Tibial nerve (tissue), 4 donors: Measurements from ENCODE around the gene B3GALT6. TPM values are rescaled to one million over a fixed set of nuclear protein-coding genes. Genes with fewer than 3 reads are reported as not detected.

Experiments used
- DNase-seq, 2 donors: peaks; one replicate each; pipeline ENCODE4 v3.0.0-alpha.2; 2019; ENCODE audit warnings: low spot score in 2 of 2
- H3K27ac ChIP-seq, 4 donors: fragments of 200-600 bp; sonication (generic) in 3 of 4; one replicate each; pipeline ENCODE4 v1.5.1; 2017 to 2019; ENCODE audit warnings: mild to moderate bottlenecking in 1 of 4
- H3K27me3 ChIP-seq, 2 donors: fragments of 200-600 bp; sonication (generic) in 1 of 2; one replicate each; pipeline versions ENCODE4 v1.5.1 to v1.6.0; 2017 to 2019
- H3K36me3 ChIP-seq, 3 donors: fragments of 200-600 bp; sonication (generic); one replicate each; pipeline ENCODE4 v1.5.1; 2018 to 2019
- H3K4me1 ChIP-seq, 4 donors: fragments of 200-600 bp; sonication (generic) in 3 of 4; one replicate each; pipeline ENCODE4 v1.5.1; 2017 to 2019
- H3K4me3 ChIP-seq, 4 donors: fragments of 200-600 bp; sonication (generic) in 3 of 4; one replicate each; pipeline ENCODE4 v1.5.1; 2017 to 2019; ENCODE audit warnings: mild to moderate bottlenecking in 1 of 4, moderate library complexity in 1 of 4
- H3K9me3 ChIP-seq, 4 donors: fragments of 200-600 bp; sonication (generic) in 3 of 4; one replicate each; pipeline ENCODE4 v1.5.1; 2017 to 2019
- EP300 ChIP-seq, 2 donors: sonication (generic); formaldehyde crosslinking; IDR thresholded peaks; one replicate each; pipeline ENCODE4 v1.6.1; 2017; ENCODE audit warnings: antibody characterized with exemption in 2 of 2, mild to moderate bottlenecking in 1 of 2
- POLR2A ChIP-seq, 2 donors: fragments of 450-650 bp; IDR thresholded peaks; one replicate each; pipeline ENCODE4 v1.6.1; 2017; ENCODE audit warnings: antibody characterized with exemption in 2 of 2, mild to moderate bottlenecking in 2 of 2, moderate library complexity in 2 of 2
- WGBS, 2 donors: methylation state at CpG; one replicate each; pipeline ENCODE4 v1.1.5; 2018; 5-methylcytosine and 5-hydroxymethylcytosine counted together
- total RNA-seq, 4 donors: library from RNA; depleted of rRNA; stranded (reverse); fragments of >200 nt; gene quantifications; one replicate each; pipeline ENCODE4 v1.1.0, GENCODE V29; 2016
- TF ChIP-seq, protein P1 (sequence below), 5 experiments: fragments of 200-600 bp in 3 of 5; fragments of 450-650 bp in 2 of 5; sonication (generic) in 3 of 5; IDR thresholded peaks; one replicate each; pipeline ENCODE4 v1.5.1; 2016 to 2019; ENCODE audit warnings: antibody characterized with exemption in 5 of 5, mild to moderate bottlenecking in 3 of 5, moderate library complexity in 2 of 5

The B3GALT6 gene
- total RNA-seq, 4 donors from 2014 or later: 13.3 to 24.0 (median 21.4) TPM

DNA sequence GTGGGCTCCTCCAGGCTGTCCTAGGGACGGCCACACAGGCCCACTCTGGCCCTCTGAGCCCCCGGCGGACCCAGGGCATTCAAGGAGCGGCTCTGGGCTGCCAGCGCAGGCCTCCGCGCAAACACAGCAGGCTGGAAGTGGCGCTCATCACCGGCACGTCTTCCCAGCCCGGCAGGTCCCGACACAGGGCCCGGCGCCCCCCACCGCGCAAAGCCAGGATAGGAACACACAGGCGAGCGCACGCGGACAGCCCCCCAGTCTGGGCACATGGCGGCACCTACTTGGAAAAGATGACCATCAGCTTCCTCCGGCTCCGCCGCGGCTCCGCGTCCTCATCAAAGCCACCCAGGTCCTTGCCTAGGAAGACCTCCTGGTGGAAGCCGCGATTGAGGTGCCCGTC, 3.9 kb upstream of the B3GALT6 start:
- Histone ChIP-seq H3K4me1 (peaks cover 0 to 32% (median 20%) of the 10 kb centered on the region in 4 donors), H3K4me3 (no peak overlapping the region), H3K27ac (no peak overlapping the region), H3K36me3 (peaks cover 2 to 62% (median 10%) of the 10 kb centered on the region in 3 donors), H3K9me3 (no peaks in the 10 kb centered on the region), H3K27me3 (no peaks in the 10 kb centered on the region)
- 96 to 98% methylated on average over 24 to 29 of the region's 30 CpGs for WGBS, 2 donors
- DNase-seq: no peak
- TF ChIP-seq, protein P1, sequence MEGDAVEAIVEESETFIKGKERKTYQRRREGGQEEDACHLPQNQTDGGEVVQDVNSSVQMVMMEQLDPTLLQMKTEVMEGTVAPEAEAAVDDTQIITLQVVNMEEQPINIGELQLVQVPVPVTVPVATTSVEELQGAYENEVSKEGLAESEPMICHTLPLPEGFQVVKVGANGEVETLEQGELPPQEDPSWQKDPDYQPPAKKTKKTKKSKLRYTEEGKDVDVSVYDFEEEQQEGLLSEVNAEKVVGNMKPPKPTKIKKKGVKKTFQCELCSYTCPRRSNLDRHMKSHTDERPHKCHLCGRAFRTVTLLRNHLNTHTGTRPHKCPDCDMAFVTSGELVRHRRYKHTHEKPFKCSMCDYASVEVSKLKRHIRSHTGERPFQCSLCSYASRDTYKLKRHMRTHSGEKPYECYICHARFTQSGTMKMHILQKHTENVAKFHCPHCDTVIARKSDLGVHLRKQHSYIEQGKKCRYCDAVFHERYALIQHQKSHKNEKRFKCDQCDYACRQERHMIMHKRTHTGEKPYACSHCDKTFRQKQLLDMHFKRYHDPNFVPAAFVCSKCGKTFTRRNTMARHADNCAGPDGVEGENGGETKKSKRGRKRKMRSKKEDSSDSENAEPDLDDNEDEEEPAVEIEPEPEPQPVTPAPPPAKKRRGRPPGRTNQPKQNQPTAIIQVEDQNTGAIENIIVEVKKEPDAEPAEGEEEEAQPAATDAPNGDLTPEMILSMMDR (IDR thresholded peaks at IDR 0.05): no peak
- TF ChIP-seq POLR2A (IDR thresholded peaks at IDR 0.05) (no peak), EP300 (IDR thresholded peaks at IDR 0.05) (no peak)

DNA sequence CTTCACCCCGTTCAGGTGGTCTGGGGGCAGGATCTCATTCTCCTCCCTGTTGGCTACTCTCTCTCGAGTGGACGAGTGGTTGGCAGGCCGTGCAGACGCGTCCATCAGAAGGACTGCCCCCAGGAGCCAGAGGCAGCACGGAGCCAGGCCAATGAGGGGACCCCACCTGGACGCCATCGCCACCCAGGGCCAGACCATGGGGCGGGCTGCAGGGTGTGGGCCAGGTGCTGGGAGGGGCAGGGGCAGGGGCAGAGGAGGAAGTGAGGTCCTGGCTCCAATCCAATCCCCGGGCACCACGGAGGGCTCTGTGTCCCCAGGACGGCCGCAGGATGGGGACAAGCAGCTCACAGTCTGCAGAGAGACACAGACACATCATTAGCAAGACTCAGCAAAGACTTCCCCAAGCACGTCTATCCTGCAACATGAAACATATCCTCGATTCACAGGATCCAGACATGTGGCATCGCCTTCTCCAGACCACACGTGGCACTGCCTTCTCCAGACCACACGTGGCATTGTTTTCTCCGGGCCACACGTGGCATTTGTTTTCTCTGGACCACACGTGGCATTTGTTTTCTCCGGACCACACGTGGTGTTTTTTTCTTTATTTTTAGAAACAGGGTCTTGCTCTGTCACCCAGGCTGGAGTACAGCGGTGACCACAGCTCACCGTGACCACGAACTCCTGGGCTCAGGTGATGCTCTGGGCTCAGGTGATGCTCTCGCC, 3.3 kb upstream of the B3GALT6 start:
- Histone ChIP-seq H3K36me3 (peaks cover 1 to 62% (median 10%) of the 10 kb centered on the region in 3 donors), H3K27ac (no peak overlapping the region), H3K4me3 (no peak overlapping the region), H3K4me1 (peaks cover 0 to 38% (median 21%) of the 10 kb centered on the region in 4 donors), H3K9me3 (no peaks in the 10 kb centered on the region), H3K27me3 (no peaks in the 10 kb centered on the region)
- TF ChIP-seq, protein P1 (IDR thresholded peaks at IDR 0.05): no peak
- no peak for DNase-seq
- 87 to 91% methylated on average over 27 to 28 of the region's 28 CpGs for WGBS, 2 donors

DNA sequence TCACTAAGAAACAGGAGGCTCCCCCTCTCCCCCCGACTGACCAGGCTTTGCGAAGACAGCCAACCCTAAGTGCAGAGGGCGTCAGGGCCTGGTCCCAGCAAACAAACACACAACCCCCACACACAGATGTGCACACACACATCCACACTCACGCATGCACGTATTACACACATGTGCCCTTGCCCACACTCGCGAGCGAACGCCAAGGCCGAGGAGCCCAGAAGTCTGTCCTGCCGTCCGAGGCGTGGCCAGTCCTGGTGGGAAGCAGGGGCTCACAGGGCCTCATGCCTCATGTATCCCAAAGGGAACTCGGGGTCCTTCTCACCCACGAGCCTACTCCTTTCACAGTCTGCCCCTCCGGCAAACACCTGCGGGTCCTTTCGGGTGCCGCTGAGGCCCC, 2.3 kb upstream of the B3GALT6 start:
- Histone ChIP-seq H3K4me1 (peaks cover 0 to 41% (median 21%) of the 10 kb centered on the region in 4 donors), H3K36me3 (peaks cover 0 to 62% (median 10%) of the 10 kb centered on the region in 3 donors), H3K27me3 (no peaks in the 10 kb centered on the region), H3K4me3 (peak overlapping the region in 1 of 4 donors; percentile 95), H3K9me3 (no peaks in the 10 kb centered on the region), H3K27ac (no peak overlapping the region)
- WGBS, 2 donors: 84 to 87% methylated on average over 19 of the region's 19 CpGs
- TF ChIP-seq, protein P1 (IDR thresholded peaks at IDR 0.05): no peak
- no peak for TF ChIP-seq EP300 (IDR thresholded peaks at IDR 0.05)
- no peak for TF ChIP-seq POLR2A (IDR thresholded peaks at IDR 0.05)
- DNase-seq: no peak

DNA sequence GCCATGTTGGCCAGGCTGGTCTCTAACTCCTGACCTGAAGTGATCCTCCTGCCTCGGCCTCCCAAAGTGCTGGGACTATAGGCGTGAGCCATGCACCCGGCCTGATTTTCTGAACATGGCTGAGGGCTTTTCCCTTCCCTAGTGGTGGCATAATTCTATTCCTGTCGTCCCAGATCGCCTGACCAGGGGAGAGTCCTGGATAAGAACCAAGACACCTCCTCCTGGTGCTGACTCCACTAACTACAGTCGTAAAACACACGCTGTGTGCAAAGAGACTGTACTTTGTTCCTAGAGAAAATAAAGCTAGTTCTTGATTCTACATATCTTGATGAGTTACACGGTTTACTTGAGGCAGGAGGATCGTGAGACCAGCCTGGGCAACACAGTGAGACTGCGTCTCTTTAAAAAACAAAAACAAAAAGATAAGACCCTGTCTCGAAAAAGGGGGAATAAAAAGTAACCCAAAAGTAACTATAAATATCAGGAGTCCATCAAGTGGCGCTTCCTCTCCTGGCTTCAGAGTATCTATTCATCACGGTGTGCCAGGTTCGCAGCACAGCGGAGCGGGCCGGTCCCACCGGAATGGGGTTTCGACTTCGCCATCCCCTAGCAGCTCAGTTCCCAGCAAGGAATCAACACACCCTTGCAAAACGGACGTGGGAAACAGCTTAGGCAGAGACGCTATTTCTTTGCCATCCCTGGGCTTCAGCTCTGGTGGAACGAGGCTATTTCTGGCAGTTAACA, 1.2 kb upstream of the B3GALT6 start:
- H3K4me1 ChIP-seq: peaks cover 0 to 41% (median 21%) of the 10 kb centered on the region in 4 donors
- H3K4me3 ChIP-seq: peak overlapping the region; percentile 76 to 100 (median 97)
- H3K9me3 ChIP-seq: no peaks in the 10 kb centered on the region
- peaks cover 0 to 62% (median 10%) of the 10 kb centered on the region in 3 donors for H3K36me3 ChIP-seq
- H3K27me3 ChIP-seq: no peaks in the 10 kb centered on the region
- no peak for TF ChIP-seq POLR2A (IDR thresholded peaks at IDR 0.05)
- TF ChIP-seq, protein P1 (IDR thresholded peaks at IDR 0.05): no peak
- no peak for TF ChIP-seq EP300 (IDR thresholded peaks at IDR 0.05)
- DNase-seq: no peak
- peak overlapping the region; percentile 72 to 97 (median 90) for H3K27ac ChIP-seq
- WGBS, 2 donors: 11 to 15% methylated on average over 24 of the region's 24 CpGs
